Activated naive CD8-positive, alpha-beta T cell treated with anti-CD3 and anti-CD28 coated beads, Interleukin-2, amount 10 ng/mL, durations not matched to agents 7 days and 5 days (primary cell): ENCODE data around the gene KDM7A. TPM values are rescaled to one million over a fixed set of nuclear protein-coding genes. Genes with fewer than 3 reads are reported as not detected.

Experiments
- ATAC-seq: fragments of 150-1000 bp; cut with Tn5 transposase; one replicate; pipeline ENCODE4 v1.10.0; 2021; ENCODE audit warnings: low read depth, moderate library complexity
- POLR2A ChIA-PET: fragments of 350-600 bp; sonication (Branson Sonifier 250); formaldehyde crosslinking; loops from one replicate; lab custom pipeline; 2021; ENCODE audit warnings: antibody characterized with exemption; lab: Charles Lee
- DNase-seq: peaks from one replicate; pipeline ENCODE4 v3.0.0; 2021
- H3K27ac Mint-ChIP-seq: one replicate; pipeline ENCODE4 v1.8.0; 2022; ENCODE audit warnings: mild to moderate bottlenecking, mixed read lengths
- H3K27me3 Mint-ChIP-seq: one replicate; pipeline ENCODE4 v1.8.0; 2022; ENCODE audit warnings: mild to moderate bottlenecking, moderate library complexity, mixed read lengths
- H3K36me3 Mint-ChIP-seq: one replicate; pipeline ENCODE4 v1.8.0; 2021; ENCODE audit warnings: mild to moderate bottlenecking, mixed read lengths
- H3K4me1 Mint-ChIP-seq: one replicate; pipeline ENCODE4 v1.8.0; 2021; ENCODE audit warnings: mixed read lengths
- H3K4me3 Mint-ChIP-seq: one replicate; pipeline ENCODE4 v1.8.0; 2022; ENCODE audit warnings: mild to moderate bottlenecking, moderate library complexity, mixed read lengths
- H3K9me3 Mint-ChIP-seq: one replicate; pipeline ENCODE4 v1.8.0; 2021; ENCODE audit warnings: mixed read lengths
- total RNA-seq, 2 experiments: library from RNA; stranded (reverse); gene quantifications; one replicate each; pipeline ENCODE4 v1.2.3, GENCODE V29; 2021

Gene KDM7A
- total RNA-seq, 2 experiments from 2014 or later, result 20.5 to 21.2 TPM

DNA sequence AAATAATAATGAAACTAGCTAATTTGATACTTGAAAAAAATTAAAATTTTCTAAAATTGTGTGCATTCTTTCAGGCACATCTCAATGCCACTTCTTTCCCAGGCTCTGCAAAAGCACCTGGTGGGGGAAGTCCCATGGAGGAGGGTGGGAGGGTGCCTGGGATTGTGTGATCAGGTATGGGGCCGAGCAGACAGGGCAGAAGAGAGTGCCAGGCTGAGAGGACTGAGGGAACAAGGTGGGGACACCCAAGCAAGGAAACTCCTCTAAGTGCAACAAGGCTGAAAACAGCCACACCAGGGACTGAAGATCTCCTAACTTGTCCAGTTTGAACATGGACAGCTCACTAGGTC, 127.8 kb downstream of the KDM7A start:
- ATAC-seq (no peak), DNase-seq (no peak)
- POLR2A ChIA-PET, result no interaction called here
- Mint-ChIP-seq H3K36me3 (peaks cover 24% of the 10 kb centered on the region), H3K4me3 (no peak overlapping the region), H3K27ac (no peak overlapping the region), H3K9me3 (no peaks in the 10 kb centered on the region), H3K4me1 (peaks cover 12% of the 10 kb centered on the region), H3K27me3 (no peaks in the 10 kb centered on the region)

DNA sequence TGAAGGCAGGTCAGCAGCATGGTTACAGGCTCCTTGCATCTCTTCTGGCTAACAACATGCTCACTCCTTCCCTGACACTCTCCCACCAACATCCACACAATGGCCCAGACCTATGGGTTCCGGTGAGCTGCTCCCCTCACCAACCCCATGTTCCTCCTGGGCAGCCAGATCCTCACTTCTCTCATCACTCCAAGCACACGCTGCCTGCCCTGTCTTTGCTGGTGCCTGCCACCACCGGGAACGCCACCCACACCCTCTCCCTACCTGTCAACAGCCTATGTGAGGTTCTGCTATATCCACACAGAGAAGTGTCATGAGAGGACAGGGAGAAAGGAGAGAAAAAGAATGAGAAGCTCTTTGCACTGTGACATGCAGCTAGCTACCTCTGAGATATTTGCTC, 128.6 kb downstream of the KDM7A start:
- ATAC-seq (no peak), DNase-seq (no peak)
- no peak overlapping the region for H3K4me3 Mint-ChIP-seq
- H3K27me3 Mint-ChIP-seq, result no peaks in the 10 kb centered on the region
- peak overlapping the region; percentile 17 for H3K27ac Mint-ChIP-seq
- POLR2A ChIA-PET, result no interaction called here
- peaks cover 18% of the 10 kb centered on the region for H3K36me3 Mint-ChIP-seq
- H3K4me1 Mint-ChIP-seq, result peaks cover 6% of the 10 kb centered on the region
- H3K9me3 Mint-ChIP-seq, result no peaks in the 10 kb centered on the region

DNA sequence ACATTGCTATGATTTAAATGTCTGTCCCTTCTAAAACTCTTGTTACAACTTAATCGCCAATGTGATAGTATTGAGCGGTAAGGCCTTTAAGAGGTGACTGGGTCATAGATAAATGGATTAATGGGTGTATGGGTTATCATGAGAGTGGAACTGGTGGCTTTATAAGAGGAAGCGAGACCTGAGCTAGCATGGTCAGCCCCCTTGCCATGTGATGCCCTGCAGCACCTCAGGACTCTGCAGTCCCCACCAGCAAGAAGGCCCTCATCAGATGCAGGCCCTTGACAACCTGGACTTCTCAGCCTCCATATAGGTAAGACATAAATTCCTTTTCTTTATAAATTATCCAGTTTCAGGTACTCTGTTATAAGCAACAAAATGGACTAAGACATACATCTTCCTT, 129.6 kb downstream of the KDM7A start:
- no peak overlapping the region for H3K27ac Mint-ChIP-seq
- ATAC-seq, result no peak
- POLR2A ChIA-PET, result no interaction called here

DNA sequence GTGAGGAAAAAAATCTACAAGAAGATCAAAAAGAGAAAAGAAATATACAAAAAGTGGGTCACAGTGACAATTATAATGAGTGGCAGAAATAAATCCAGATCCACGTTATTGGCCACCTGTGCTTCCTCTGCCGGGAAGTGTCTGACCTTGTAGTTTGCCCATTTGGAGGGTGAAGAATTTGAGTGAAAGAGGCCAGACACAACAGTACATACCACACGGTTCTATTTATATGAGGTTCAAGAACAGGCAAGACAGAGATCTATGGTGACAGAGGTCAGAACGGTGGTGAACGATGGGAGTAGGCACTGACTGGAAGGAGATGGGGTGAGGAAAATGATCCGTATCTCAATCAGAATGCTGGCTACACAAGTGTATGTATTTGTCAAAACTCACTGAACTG, 131.1 kb downstream of the KDM7A start:
- DNase-seq (no peak), ATAC-seq (no peak)
- H3K4me1 Mint-ChIP-seq, result peaks cover 9% of the 10 kb centered on the region
- H3K36me3 Mint-ChIP-seq, result peaks cover 21% of the 10 kb centered on the region
- no peak overlapping the region for H3K4me3 Mint-ChIP-seq
- POLR2A ChIA-PET, result no interaction called here
- no peaks in the 10 kb centered on the region for H3K27me3 Mint-ChIP-seq
- H3K9me3 Mint-ChIP-seq, result no peaks in the 10 kb centered on the region
- no peak overlapping the region for H3K27ac Mint-ChIP-seq

More for the DNA sequence above, 129.6 kb downstream of the KDM7A start:
- DNase-seq, result no peak
- H3K9me3 Mint-ChIP-seq, result no peaks in the 10 kb centered on the region
- peaks cover 13% of the 10 kb centered on the region for H3K36me3 Mint-ChIP-seq
- H3K4me3 Mint-ChIP-seq, result no peak overlapping the region
- peaks cover 3% of the 10 kb centered on the region for H3K4me1 Mint-ChIP-seq
- H3K27me3 Mint-ChIP-seq, result no peaks in the 10 kb centered on the region

DNA sequence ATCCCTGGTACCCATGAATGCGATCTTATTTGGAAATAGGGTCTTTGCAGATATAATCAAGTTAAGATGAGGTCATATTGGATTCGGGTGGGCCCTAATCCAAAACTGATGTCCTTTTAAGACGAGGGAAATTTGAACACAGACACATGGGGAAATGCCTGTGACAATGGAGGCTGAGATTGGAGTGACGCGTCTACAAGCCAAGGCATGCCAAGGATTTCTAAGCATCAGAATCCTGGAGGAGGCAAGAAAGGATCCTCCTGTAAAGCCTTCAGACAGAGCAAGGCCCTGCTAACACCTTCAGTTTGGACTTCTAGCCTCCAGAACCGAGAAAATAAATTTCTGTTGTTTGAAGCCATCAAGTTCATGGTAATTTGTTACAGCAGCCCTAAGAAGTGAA, 132.5 kb downstream of the KDM7A start:
- Mint-ChIP-seq H3K27ac (no peak overlapping the region), H3K9me3 (no peaks in the 10 kb centered on the region), H3K4me3 (no peak overlapping the region)

DNA sequence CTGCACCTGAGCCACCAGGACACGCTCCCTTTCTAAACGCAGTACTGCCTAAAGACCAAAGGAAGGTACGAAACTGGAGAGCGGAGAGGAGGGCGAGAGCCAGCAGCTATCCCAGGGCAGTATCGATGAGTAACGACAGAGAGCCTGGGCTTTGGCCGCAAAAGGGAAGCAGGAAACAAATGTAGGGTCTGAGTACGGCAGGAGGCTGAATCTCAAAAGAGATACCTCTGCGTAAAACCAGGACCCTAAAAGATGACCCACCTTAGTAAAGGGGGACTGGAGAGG, 134.5 kb downstream of the KDM7A start:
- Mint-ChIP-seq H3K4me1 (peaks cover 25% of the 10 kb centered on the region), H3K27ac (no peak overlapping the region), H3K9me3 (no peaks in the 10 kb centered on the region), H3K4me3 (no peak overlapping the region), H3K36me3 (peaks cover 29% of the 10 kb centered on the region), H3K27me3 (no peaks in the 10 kb centered on the region)
- POLR2A ChIA-PET, result no interaction called here
- ATAC-seq (no peak), DNase-seq (no peak)

More for the DNA sequence above, 132.5 kb downstream of the KDM7A start:
- Mint-ChIP-seq H3K4me1 (peaks cover 19% of the 10 kb centered on the region), H3K36me3 (peaks cover 29% of the 10 kb centered on the region), H3K27me3 (no peaks in the 10 kb centered on the region)
- no peak for DNase-seq
- no peak for ATAC-seq
- POLR2A ChIA-PET, result interaction anchor here (0.6 kb wide), 1 partner anchor 9 kb away, joined by 3 read pairs; no protein-coding TSS in a partner anchor

DNA sequence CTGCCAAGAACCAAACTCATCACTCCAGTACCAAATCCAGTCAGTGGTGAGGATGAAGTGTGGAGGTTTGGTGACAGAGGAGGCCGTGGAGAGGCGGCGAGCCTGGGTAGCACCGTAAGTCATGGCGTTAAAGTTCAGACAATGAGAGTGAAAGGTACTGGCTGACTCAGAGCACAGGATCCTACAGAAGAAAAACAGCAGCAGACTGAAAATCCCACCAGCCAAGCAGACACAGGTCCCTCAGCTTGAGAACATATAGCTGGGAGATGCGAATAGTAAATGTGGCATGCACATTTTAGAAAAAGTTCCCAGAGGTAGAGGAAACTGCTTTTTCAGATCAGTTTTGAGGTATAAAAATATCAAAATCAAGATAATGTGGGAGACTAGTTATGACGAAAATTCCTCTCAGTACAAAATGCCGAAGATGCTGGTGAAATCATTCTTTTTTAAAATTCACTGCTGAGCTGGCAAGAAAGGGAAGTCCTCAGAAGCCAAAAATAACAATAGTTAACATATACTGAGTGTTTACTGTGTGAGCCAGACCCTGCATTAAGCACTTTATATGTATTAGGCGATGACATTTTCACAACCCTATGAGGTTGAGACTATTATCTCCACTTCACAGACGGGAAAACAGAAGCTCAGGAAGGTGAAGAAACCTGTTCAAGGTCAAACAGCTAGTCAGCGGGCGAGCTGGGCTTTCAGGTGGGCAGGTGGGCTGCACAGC, 135.0 kb downstream of the KDM7A start:
- POLR2A ChIA-PET, result no interaction called here
- no peaks in the 10 kb centered on the region for H3K27me3 Mint-ChIP-seq

DNA sequence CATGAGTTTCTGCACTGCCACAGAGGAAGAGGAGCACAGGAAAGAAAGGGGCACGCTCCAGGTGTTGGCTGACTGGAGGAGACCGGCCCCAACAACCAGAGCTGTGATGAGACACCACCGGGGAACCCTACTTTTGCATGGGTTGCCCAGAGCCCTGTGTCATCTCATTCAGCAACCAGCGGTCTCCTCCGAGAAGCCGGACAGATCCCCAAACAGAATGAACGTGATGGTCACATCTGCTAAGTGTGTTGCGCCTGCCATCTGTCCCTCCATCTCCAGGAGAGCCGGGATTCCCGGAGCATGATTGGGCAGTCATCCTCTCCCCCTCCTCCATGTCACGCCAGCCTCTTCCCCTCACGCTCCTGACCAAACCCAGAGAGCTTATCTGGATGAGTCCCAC, 136.9 kb downstream of the KDM7A start:
- Mint-ChIP-seq H3K36me3 (peaks cover 42% of the 10 kb centered on the region), H3K4me1 (peaks cover 37% of the 10 kb centered on the region), H3K9me3 (no peaks in the 10 kb centered on the region), H3K27ac (peak overlapping the region; percentile 11), H3K27me3 (no peaks in the 10 kb centered on the region), H3K4me3 (no peak overlapping the region)
- ATAC-seq, result no peak
- POLR2A ChIA-PET, result interaction anchor here (1.3 kb wide), 1 partner anchor 23 kb away, joined by 3 read pairs; the partner anchor contains the start of gene PARP12
- no peak for DNase-seq

More for the DNA sequence above, 135.0 kb downstream of the KDM7A start:
- Mint-ChIP-seq H3K4me1 (peaks cover 26% of the 10 kb centered on the region), H3K27ac (peak overlapping the region; percentile 17), H3K36me3 (peaks cover 32% of the 10 kb centered on the region), H3K4me3 (no peak overlapping the region), H3K9me3 (no peaks in the 10 kb centered on the region)
- no peak for ATAC-seq
- no peak for DNase-seq

DNA sequence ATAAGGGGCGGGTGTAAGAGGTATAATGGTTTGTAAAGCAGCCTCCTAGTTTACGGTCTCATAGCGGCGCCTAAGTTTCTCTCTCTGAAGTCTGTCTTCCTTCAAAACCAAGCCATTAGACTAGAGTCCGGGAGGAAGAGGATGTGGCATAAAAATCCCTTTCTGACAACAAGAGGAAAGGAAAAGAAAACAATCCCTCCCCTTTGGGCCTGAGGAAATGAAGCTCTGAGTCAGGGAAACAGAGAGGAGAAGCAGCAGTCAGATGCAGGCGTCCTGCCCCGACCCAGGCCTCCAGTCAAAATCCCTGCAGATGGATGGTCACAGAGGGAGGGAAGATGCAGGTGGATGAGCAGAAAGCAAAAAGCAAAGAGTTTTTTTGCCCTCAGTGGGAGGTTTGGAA, 137.7 kb downstream of the KDM7A start:
- Mint-ChIP-seq H3K9me3 (no peaks in the 10 kb centered on the region), H3K36me3 (peaks cover 43% of the 10 kb centered on the region), H3K27me3 (no peaks in the 10 kb centered on the region), H3K4me1 (peaks cover 37% of the 10 kb centered on the region), H3K27ac (peak overlapping the region; percentile 49), H3K4me3 (no peak overlapping the region)
- no peak for DNase-seq
- POLR2A ChIA-PET, result interaction anchor here (1.3 kb wide), 1 partner anchor 24 kb away, joined by 3 read pairs; the partner anchor contains the start of gene PARP12
- ATAC-seq, result no peak

DNA sequence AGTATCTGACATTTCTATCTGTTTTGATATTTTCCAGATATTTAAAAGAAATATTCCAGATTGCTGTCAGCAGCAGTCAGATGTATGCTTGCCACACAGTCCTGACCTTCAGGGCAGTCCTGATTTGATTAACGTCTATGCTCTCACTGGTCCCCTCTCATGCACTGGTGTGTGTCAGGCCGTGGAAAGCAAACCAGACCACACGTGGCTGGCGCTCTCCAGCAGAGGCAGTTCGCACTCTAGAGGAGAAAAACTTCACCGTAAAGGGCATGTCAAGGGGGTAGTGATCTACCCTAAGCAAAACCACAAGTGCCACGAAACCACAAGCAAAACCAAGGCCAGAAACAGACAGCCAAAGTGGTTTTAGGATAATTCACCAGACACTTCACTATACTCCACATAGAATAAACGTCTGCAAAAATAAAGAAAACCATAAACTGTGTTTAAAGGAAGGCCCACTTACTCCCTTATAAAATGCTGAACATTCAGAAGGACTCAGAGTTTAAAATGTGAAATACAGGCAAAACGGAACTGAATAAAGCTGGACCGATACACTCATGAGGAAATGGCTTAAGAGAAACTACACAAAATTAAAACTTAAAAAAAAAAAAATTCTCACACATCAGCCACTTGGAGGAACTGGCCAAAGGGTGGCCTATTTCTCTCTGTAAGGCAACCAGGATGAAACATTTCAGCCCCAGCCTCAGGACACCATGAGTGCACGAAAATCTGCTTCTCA, 140.4 kb downstream of the KDM7A start:
- Mint-ChIP-seq H3K36me3 (peaks cover 54% of the 10 kb centered on the region), H3K4me1 (peaks cover 39% of the 10 kb centered on the region), H3K27me3 (no peaks in the 10 kb centered on the region), H3K9me3 (no peaks in the 10 kb centered on the region), H3K4me3 (peak overlapping the region; percentile 47), H3K27ac (peak overlapping the region; percentile 7)
- ATAC-seq (peak; percentile 62), DNase-seq (no peak)
- POLR2A ChIA-PET, result no interaction called here

DNA sequence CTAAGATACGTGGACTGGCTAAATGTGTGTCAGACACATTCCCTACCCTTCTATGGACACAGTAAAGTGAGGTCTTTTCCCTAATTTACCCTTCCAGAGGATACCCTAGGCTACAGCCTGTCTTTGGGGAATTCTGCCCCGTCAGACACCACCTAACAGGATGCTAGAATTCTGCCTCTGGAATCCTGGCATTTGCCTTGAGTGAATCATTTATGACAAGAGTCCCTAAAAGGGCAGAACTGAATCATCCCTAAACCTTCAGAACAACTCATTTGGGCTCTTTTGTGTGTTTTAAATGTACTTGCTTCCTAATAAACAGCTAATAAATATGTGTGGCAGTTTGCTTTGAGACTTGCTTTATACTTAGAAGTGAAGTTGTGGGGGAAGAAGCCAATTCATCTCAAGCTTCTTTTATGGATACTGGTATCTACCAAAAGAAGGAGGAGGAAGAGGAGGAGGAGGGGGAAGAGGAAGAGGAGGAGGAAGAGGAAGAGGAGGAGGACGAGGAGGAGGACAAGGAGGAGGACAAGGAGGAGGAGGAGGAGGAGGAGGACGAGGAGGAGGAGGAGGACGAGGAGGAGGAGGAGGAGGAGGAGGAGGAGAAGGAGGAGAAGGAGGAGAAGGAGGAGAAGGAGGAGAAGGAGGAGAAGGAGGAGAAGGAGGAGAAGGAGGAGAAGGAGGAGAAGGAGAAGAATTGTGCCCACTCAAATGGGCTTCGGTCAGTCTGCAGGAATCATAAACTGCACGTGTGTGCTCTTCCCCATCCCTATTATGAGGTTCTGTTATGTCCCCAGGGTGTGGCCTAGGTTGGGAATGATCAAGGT, 141.2 kb downstream of the KDM7A start:
- no peaks in the 10 kb centered on the region for H3K27me3 Mint-ChIP-seq
- POLR2A ChIA-PET, result interaction anchor here (0.6 kb wide), 2 partner anchors 9 to 412 kb away, joined by 3 read pairs; no protein-coding TSS in a partner anchor
- H3K9me3 Mint-ChIP-seq, result no peaks in the 10 kb centered on the region
- H3K36me3 Mint-ChIP-seq, result peaks cover 46% of the 10 kb centered on the region
- H3K4me3 Mint-ChIP-seq, result no peak overlapping the region
- H3K4me1 Mint-ChIP-seq, result peaks cover 35% of the 10 kb centered on the region
- H3K27ac Mint-ChIP-seq, result no peak overlapping the region
- ATAC-seq (no peak), DNase-seq (no peak)
